Neural progenitor cell (in vitro differentiated cells): ENCODE measurements around the gene LIN9. TPM values are rescaled to one million over a fixed set of nuclear protein-coding genes. Genes with fewer than 3 reads are reported as not detected.

Experiments
- DNase-seq: peaks from one replicate; pipeline ENCODE4 v3.0.0-alpha.2; 2016; ENCODE audit warnings: low spot score
- H2AFZ ChIP-seq: fragments of 200-600 bp; sonication (generic); replicated peaks from 2 replicates; pipeline ENCODE4 v1.6.1; 2016; ENCODE audit warnings: antibody characterized with exemption
- H3F3A ChIP-seq: fragments of 200-600 bp; sonication (generic); 2 replicates; pipeline ENCODE4 v1.6.1; 2016; ENCODE audit warnings: antibody characterized with exemption, low read depth
- H3K27ac ChIP-seq: fragments of 200-600 bp; sonication (generic); 2 replicates; pipeline ENCODE4 v1.5.1; 2016; ENCODE audit warnings: mild to moderate bottlenecking
- H3K27me3 ChIP-seq: fragments of 200-600 bp; sonication (generic); 2 replicates; pipeline ENCODE4 v1.6.1; 2016; ENCODE audit warnings: mild to moderate bottlenecking, moderate library complexity
- H3K36me3 ChIP-seq: fragments of 200-600 bp; sonication (generic); 2 replicates; pipeline ENCODE4 v1.5.1; 2016
- H3K4me1 ChIP-seq: fragments of 200-600 bp; sonication (generic); 2 replicates; pipeline ENCODE4 v1.6.1; 2016; ENCODE audit warnings: mixed run types
- H3K4me2 ChIP-seq: fragments of 200-600 bp; sonication (generic); 2 replicates; pipeline ENCODE4 v1.6.1; 2016
- H3K4me3 ChIP-seq: fragments of 200-600 bp; sonication (generic); 2 replicates; pipeline ENCODE4 v1.5.1; 2016
- H3K79me2 ChIP-seq: fragments of 200-600 bp; sonication (generic); 2 replicates; pipeline ENCODE4 v1.6.1; 2016; ENCODE audit warnings: low read depth
- H3K9ac ChIP-seq: fragments of 200-600 bp; sonication (generic); 2 replicates; pipeline ENCODE4 v1.6.1; 2016
- H3K9me3 ChIP-seq: fragments of 200-600 bp; sonication (generic); 2 replicates; pipeline ENCODE4 v1.5.1; 2016; ENCODE audit warnings: low read depth
- H4K20me1 ChIP-seq: fragments of 200-600 bp; sonication (generic); 2 replicates; pipeline ENCODE4 v1.6.1; 2016; ENCODE audit warnings: low read depth
- H3K27ac Mint-ChIP-seq: 3 replicates; pipeline ENCODE4 v1.8.0; 2021; ENCODE audit warnings: mixed read lengths
- H3K27me3 Mint-ChIP-seq: 2 replicates; pipeline ENCODE4 v1.8.0; 2022; ENCODE audit warnings: low read depth, mild to moderate bottlenecking, inconsistent platforms, moderate library complexity, mixed read lengths; ENCODE audit not compliant: insufficient read depth
- H3K36me3 Mint-ChIP-seq: 3 replicates; pipeline ENCODE4 v1.8.0; 2021; ENCODE audit warnings: mixed read lengths
- H3K4me1 Mint-ChIP-seq: 3 replicates; pipeline ENCODE4 v1.8.0; 2021; ENCODE audit warnings: mixed read lengths
- H3K4me3 Mint-ChIP-seq: 3 replicates; pipeline ENCODE4 v1.8.0; 2021; ENCODE audit warnings: mild to moderate bottlenecking, moderate library complexity, mixed read lengths
- H3K9me3 Mint-ChIP-seq: 3 replicates; pipeline ENCODE4 v1.8.0; 2020; ENCODE audit warnings: mixed read lengths
- CTCF ChIP-seq: fragments of 200-600 bp; sonication (generic); IDR thresholded peaks from 2 replicates; pipeline ENCODE4 v1.5.1; 2017; ENCODE audit warnings: antibody characterized with exemption, mild to moderate bottlenecking
- EZH2 ChIP-seq: fragments of 200-600 bp; sonication (generic); IDR thresholded peaks from 2 replicates; pipeline ENCODE4 v1.6.1; 2017; ENCODE audit warnings: antibody characterized with exemption, mild to moderate bottlenecking, moderate library complexity
- EZH2phosphoT487 ChIP-seq: fragments of 200-600 bp; sonication (generic); IDR thresholded peaks from 2 replicates; pipeline ENCODE4 v1.6.1; 2017; ENCODE audit warnings: antibody characterized with exemption
- total RNA-seq: library from RNA; depleted of rRNA; stranded (reverse); fragments of >200 nt; gene quantifications from 2 replicates; pipeline ENCODE4 v1.2.3, GENCODE V29; 2015; ENCODE audit warnings: low replicate concordance

The LIN9 gene
- total RNA-seq, 1 donor from 2014 or later: 34.4 TPM

DNA sequence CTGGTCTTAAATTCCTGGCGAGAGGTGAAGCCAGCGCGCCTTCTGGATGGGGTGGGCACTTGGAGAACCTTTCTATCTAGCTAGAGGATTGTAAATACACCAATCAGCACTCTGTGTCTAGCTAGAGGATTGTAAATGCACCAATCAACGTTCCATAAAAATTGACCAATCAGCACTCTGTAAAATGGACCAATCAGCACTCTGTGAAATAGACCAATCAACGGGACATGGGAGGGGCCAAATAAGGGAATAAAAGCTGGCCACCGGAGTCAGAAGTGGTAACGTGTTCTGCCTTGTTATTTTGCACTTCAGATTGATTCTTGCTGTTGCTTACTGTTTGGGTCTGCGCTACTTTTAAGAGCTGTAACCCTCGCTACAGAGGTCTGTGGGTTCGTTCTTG lies 12.0 kb upstream of the LIN9 start:
- H3K9ac ChIP-seq: no peak overlapping the region
- no peak for TF ChIP-seq EZH2phosphoT487
- no peak for TF ChIP-seq CTCF
- no peak for TF ChIP-seq EZH2
- no peaks in the 10 kb centered on the region for H3K4me1 Mint-ChIP-seq
- H3K27ac ChIP-seq: no peak overlapping the region
- H3K9me3 ChIP-seq: no peaks in the 10 kb centered on the region
- no peaks in the 10 kb centered on the region for H3K36me3 Mint-ChIP-seq
- no peak overlapping the region for H2AFZ ChIP-seq
- no peaks in the 10 kb centered on the region for H3K79me2 ChIP-seq
- H3K27me3 Mint-ChIP-seq: peaks cover 9% of the 10 kb centered on the region
- no peaks in the 10 kb centered on the region for H3K4me1 ChIP-seq
- no peak overlapping the region for H3K27ac Mint-ChIP-seq
- H4K20me1 ChIP-seq: no peaks in the 10 kb centered on the region
- no peak overlapping the region for H3K4me3 Mint-ChIP-seq
- no peaks in the 10 kb centered on the region for H3K27me3 ChIP-seq
- no peak overlapping the region for H3K4me3 ChIP-seq
- no peaks in the 10 kb centered on the region for H3F3A ChIP-seq
- no peak for DNase-seq
- H3K9me3 Mint-ChIP-seq: no peaks in the 10 kb centered on the region
- no peaks in the 10 kb centered on the region for H3K36me3 ChIP-seq
- no peak overlapping the region for H3K4me2 ChIP-seq

GRCh38 chr1:226318471-226318870 lies 9.5 kb upstream of the LIN9 start:
- H4K20me1 ChIP-seq: no peaks in the 10 kb centered on the region
- H3K4me1 Mint-ChIP-seq: no peaks in the 10 kb centered on the region
- H2AFZ ChIP-seq: no peak overlapping the region
- no peak for DNase-seq
- no peaks in the 10 kb centered on the region for H3K27me3 ChIP-seq
- no peak overlapping the region for H3K4me2 ChIP-seq
- H3K9me3 ChIP-seq: no peaks in the 10 kb centered on the region
- H3K27me3 Mint-ChIP-seq: peaks cover 7% of the 10 kb centered on the region
- no peak overlapping the region for H3K9ac ChIP-seq
- no peaks in the 10 kb centered on the region for H3K79me2 ChIP-seq
- no peaks in the 10 kb centered on the region for H3F3A ChIP-seq
- no peaks in the 10 kb centered on the region for H3K9me3 Mint-ChIP-seq
- no peaks in the 10 kb centered on the region for H3K36me3 Mint-ChIP-seq
- H3K27ac Mint-ChIP-seq: no peak overlapping the region
- no peak overlapping the region for H3K4me3 Mint-ChIP-seq
- no peak overlapping the region for H3K4me3 ChIP-seq
- no peak overlapping the region for H3K27ac ChIP-seq
- TF ChIP-seq EZH2phosphoT487 (no peak), CTCF (no peak), EZH2 (no peak)
- H3K4me1 ChIP-seq: no peaks in the 10 kb centered on the region
- no peaks in the 10 kb centered on the region for H3K36me3 ChIP-seq

GRCh38 chr1:226314055-226314454 lies 5.1 kb upstream of the LIN9 start:
- DNase-seq: no peak
- Histone ChIP-seq H3K36me3 (no peaks in the 10 kb centered on the region), H3K4me1 (peaks cover 12% of the 10 kb centered on the region), H3K27ac (no peak overlapping the region), H3K79me2 (no peaks in the 10 kb centered on the region), H3F3A (peaks cover 18% of the 10 kb centered on the region), H4K20me1 (no peaks in the 10 kb centered on the region), H3K4me3 (no peak overlapping the region), H2AFZ (no peak overlapping the region), H3K4me2 (no peak overlapping the region), H3K9ac (no peak overlapping the region), H3K9me3 (no peaks in the 10 kb centered on the region), H3K27me3 (peaks cover 21% of the 10 kb centered on the region)
- TF ChIP-seq CTCF: no peak
- TF ChIP-seq EZH2phosphoT487: no peak
- TF ChIP-seq EZH2: no peak
- H3K27me3 Mint-ChIP-seq: peaks cover 9% of the 10 kb centered on the region
- H3K36me3 Mint-ChIP-seq: no peaks in the 10 kb centered on the region
- peaks cover 19% of the 10 kb centered on the region for H3K4me1 Mint-ChIP-seq
- no peaks in the 10 kb centered on the region for H3K9me3 Mint-ChIP-seq
- no peak overlapping the region for H3K4me3 Mint-ChIP-seq
- no peak overlapping the region for H3K27ac Mint-ChIP-seq

GRCh38 chr1:226312065-226312464 lies 3.1 kb upstream of the LIN9 start:
- Histone ChIP-seq H3K79me2 (peaks cover 19% of the 10 kb centered on the region), H3K9ac (no peak overlapping the region), H3K27ac (no peak overlapping the region), H3K4me1 (peaks cover 20% of the 10 kb centered on the region), H3K36me3 (no peaks in the 10 kb centered on the region), H3K4me2 (no peak overlapping the region), H3K4me3 (no peak overlapping the region), H3K27me3 (peaks cover 21% of the 10 kb centered on the region), H4K20me1 (no peaks in the 10 kb centered on the region), H3K9me3 (no peaks in the 10 kb centered on the region), H2AFZ (no peak overlapping the region), H3F3A (peaks cover 18% of the 10 kb centered on the region)
- H3K4me3 Mint-ChIP-seq: no peak overlapping the region
- DNase-seq: no peak
- peaks cover 26% of the 10 kb centered on the region for H3K4me1 Mint-ChIP-seq
- H3K9me3 Mint-ChIP-seq: no peaks in the 10 kb centered on the region
- H3K36me3 Mint-ChIP-seq: no peaks in the 10 kb centered on the region
- TF ChIP-seq EZH2 (no peak), EZH2phosphoT487 (no peak), CTCF (no peak)
- H3K27me3 Mint-ChIP-seq: peaks cover 9% of the 10 kb centered on the region
- H3K27ac Mint-ChIP-seq: no peak overlapping the region
